Colonic mucosa (tissue), 4 donors: ENCODE results near the gene KLHL6. TPM values are rescaled to one million over a fixed set of nuclear protein-coding genes. Genes with fewer than 3 reads are reported as not detected.
"Not testable (repeated sequence)": the region's sequence is repeated elsewhere in the genome, so short reads cannot be mapped to it uniquely, and the experiment has no call there.

Experiments used
- DNase-seq: peaks from one replicate; pipeline ENCODE4 v3.0.0-alpha.2; 2020
- H3K27ac ChIP-seq: fragments of 200-600 bp; one replicate; pipeline ENCODE4 v1.8.0; 2021
- H3K27me3 ChIP-seq: fragments of 200-600 bp; one replicate; pipeline ENCODE4 v1.8.0; 2021
- H3K36me3 ChIP-seq: fragments of 200-600 bp; one replicate; pipeline ENCODE4 v1.8.0; 2021
- H3K4me1 ChIP-seq: fragments of 200-600 bp; one replicate; pipeline ENCODE4 v1.8.0; 2021; ENCODE audit warnings: mild to moderate bottlenecking
- H3K4me3 ChIP-seq: fragments of 200-600 bp; one replicate; pipeline ENCODE4 v1.8.0; 2021
- H3K9ac ChIP-seq, 2 donors: one replicate each; pipeline ENCODE4 v1.7.0; 2013; ENCODE audit warnings: control low read depth in 2 of 2, low read depth in 2 of 2, low read length in 2 of 2
- H3K9me3 ChIP-seq: fragments of 200-600 bp; one replicate; pipeline ENCODE4 v1.8.0; 2021
- CTCF ChIP-seq: fragments of 200-600 bp; IDR thresholded peaks from one replicate; pipeline ENCODE4 v1.8.0; 2022; ENCODE audit warnings: antibody characterized with exemption, mild to moderate bottlenecking
- intact Hi-C: fragments of 100-400 bp; cut with DNase I; formaldehyde crosslinking; loops from one replicate; pipeline ENCODE4 v1.14.1; 2022
- total RNA-seq, 2 donors: library from RNA; stranded (reverse); fragmentation: NEBNext Ultra II Directional in 1 of 2; extraction: Animal tissue kit (Norgen Biotek cat#: 25700) in 1 of 2; gene quantifications; one replicate each; pipeline ENCODE4 v1.2.1, GENCODE V29; 2021
- donor health status: healthy.
- donor health status: DM: no; HTN: no; CAD: no.
- donor health status: DM: no; HTN: no; CAD: no.

The KLHL6 gene
- total RNA-seq, 2 donors from 2014 or later: 2.0 to 2.1 TPM

- no peaks in the 10 kb centered on the region for H3K9me3 ChIP-seq
- no peak overlapping the region for H3K9ac ChIP-seq
- no peaks in the 10 kb centered on the region for H3K27me3 ChIP-seq
- no peak for DNase-seq
- no peak overlapping the region for H3K27ac ChIP-seq
- intact Hi-C loops: no loop called here
- no peaks in the 10 kb centered on the region for H3K4me1 ChIP-seq
- no peak for TF ChIP-seq CTCF
- H3K36me3 ChIP-seq: no peaks in the 10 kb centered on the region
- H3K4me3 ChIP-seq: no peak overlapping the region
Measured at GRCh38 chr3:183517607-183518006, 37.9 kb downstream of the KLHL6 start.

GRCh38 chr3:183515968-183516851, 39.3 kb downstream of the KLHL6 start:
- no peak overlapping the region for H3K9ac ChIP-seq
- intact Hi-C loops: no loop called here

GRCh38 chr3:183514021-183514420, 41.5 kb downstream of the KLHL6 start:
- Histone ChIP-seq H3K36me3 (no peaks in the 10 kb centered on the region), H3K27me3 (no peaks in the 10 kb centered on the region), H3K9me3 (no peaks in the 10 kb centered on the region), H3K9ac (no peak overlapping the region), H3K27ac (no peak overlapping the region), H3K4me3 (no peak overlapping the region), H3K4me1 (no peaks in the 10 kb centered on the region)
- no peak for TF ChIP-seq CTCF
- DNase-seq: no peak
- intact Hi-C loops: no loop called here

More at GRCh38 chr3:183515968-183516851, 39.3 kb downstream of the KLHL6 start:
- no peak overlapping the region for H3K4me3 ChIP-seq
- H3K27ac ChIP-seq: no peak overlapping the region
- no peak for TF ChIP-seq CTCF
- H3K27me3 ChIP-seq: no peaks in the 10 kb centered on the region
- no peaks in the 10 kb centered on the region for H3K4me1 ChIP-seq
- no peaks in the 10 kb centered on the region for H3K36me3 ChIP-seq
- no peaks in the 10 kb centered on the region for H3K9me3 ChIP-seq
- no peak for DNase-seq

- Histone ChIP-seq H3K9me3 (no peaks in the 10 kb centered on the region), H3K9ac (no peak overlapping the region), H3K4me3 (no peak overlapping the region), H3K36me3 (no peaks in the 10 kb centered on the region), H3K27me3 (no peaks in the 10 kb centered on the region), H3K4me1 (no peaks in the 10 kb centered on the region), H3K27ac (no peak overlapping the region)
- intact Hi-C loops: no loop called here
- no peak for DNase-seq
- TF ChIP-seq CTCF: no peak
Measured at GRCh38 chr3:183513046-183513706, 42.3 kb downstream of the KLHL6 start.

- H3K9ac ChIP-seq, H3K9me3 ChIP-seq, H3K27me3 ChIP-seq, H3K4me3 ChIP-seq, intact Hi-C loops, H3K36me3 ChIP-seq, DNase-seq, H3K4me1 ChIP-seq: not testable (repeated sequence)
- H3K27ac ChIP-seq: peak overlapping the region; percentile 6
Measured at GRCh38 chr3:183511286-183512131, 44.0 kb downstream of the KLHL6 start.
